SK-N-SH (cell line): ENCODE measurements around the gene NNAT. TPM values are rescaled to one million over a fixed set of nuclear protein-coding genes. Genes with fewer than 3 reads are reported as not detected.

Experiments
- CTCF ChIA-PET: fragments of 300-600, 350-600 bp; formaldehyde crosslinking; extraction: SDS; loops from one replicate; lab custom pipeline; 2021; lab: Yijun Ruan, JAX
- POLR2A ChIA-PET: fragments of 350-600 bp; sonication (Branson Sonifier 250); formaldehyde crosslinking; extraction: SDS; loops from one replicate; lab custom pipeline; 2020; ENCODE audit warnings: antibody characterized with exemption, inconsistent platforms; lab: Yijun Ruan, JAX
- DNase-seq: peaks from one replicate; pipeline ENCODE4 v3.0.0; 2012
- H2AFZ ChIP-seq: fragments of 200-600 bp; sonication (generic); 2 replicates; pipeline ENCODE4 v1.8.1; 2016; ENCODE audit warnings: antibody characterized with exemption, mild to moderate bottlenecking, low read depth
- H3F3A ChIP-seq: fragments of 200-600 bp; sonication (generic); replicated peaks from 2 replicates; pipeline ENCODE3; 2016; ENCODE audit warnings: antibody characterized with exemption, mild to moderate bottlenecking; ENCODE audit not compliant: insufficient read depth
- H3K27ac ChIP-seq, 2 experiments: fragments of 200-500 bp in 1 of 2; fragments of 200-600 bp in 1 of 2; sonication (Bioruptor generic) in 1 of 2; sonication (generic), shearing (Covaris generic) in 1 of 2; 2 replicates each; pipeline versions ENCODE4 v1.5.1 to v1.6.1; 2014 to 2016; ENCODE audit warnings: low read depth in 2 of 2, inconsistent platforms in 1 of 2, low read length in 1 of 2, mild to moderate bottlenecking in 1 of 2, mixed read lengths in 1 of 2
- H3K27me3 ChIP-seq: fragments of 200-600 bp; sonication (generic), shearing (Covaris generic); 2 replicates; pipeline ENCODE4 v1.6.1; 2016; ENCODE audit warnings: mixed run types; ENCODE audit not compliant: insufficient read depth
- H3K36me3 ChIP-seq, 2 experiments: fragments of 200-500 bp in 1 of 2; fragments of 200-600 bp in 1 of 2; sonication (Bioruptor generic) in 1 of 2; sonication (generic) in 1 of 2; replicated peaks in 1 of 2; 2 replicates each; pipeline versions ENCODE3 to v1.5.1; 2014 to 2016; ENCODE audit warnings: low read length in 1 of 2, mild to moderate bottlenecking in 1 of 2; ENCODE audit not compliant: insufficient read depth in 2 of 2, control insufficient read depth in 1 of 2
- H3K4me1 ChIP-seq, 2 experiments: fragments of 200-500 bp in 1 of 2; fragments of 200-600 bp in 1 of 2; sonication (Bioruptor generic) in 1 of 2; sonication (generic), shearing (Covaris generic) in 1 of 2; 2 replicates each; pipeline versions ENCODE4 v1.5.1 to v1.6.1; 2014 to 2016; ENCODE audit warnings: low read depth in 1 of 2, low read length in 1 of 2, mixed run types in 1 of 2; ENCODE audit not compliant: insufficient read depth in 2 of 2, control insufficient read depth in 1 of 2
- H3K4me2 ChIP-seq: fragments of 200-600 bp; sonication (generic), shearing (Covaris generic); 2 replicates; pipeline ENCODE4 v1.6.1; 2017; ENCODE audit warnings: mixed run types
- H3K4me3 ChIP-seq, 2 experiments: fragments of 200-500 bp in 1 of 2; fragments of 200-600 bp in 1 of 2; sonication (Bioruptor generic) in 1 of 2; sonication (generic), shearing (Covaris generic) in 1 of 2; 2 replicates each; pipeline versions ENCODE4 v1.5.1 to v1.8.1; 2014 to 2016; ENCODE audit warnings: low read depth in 2 of 2, inconsistent platforms in 1 of 2, low read length in 1 of 2, mild to moderate bottlenecking in 1 of 2, mixed read lengths in 1 of 2, moderate library complexity in 1 of 2
- H3K79me2 ChIP-seq: fragments of 200-600 bp; sonication (generic); 2 replicates; pipeline ENCODE4 v1.8.1; 2017; ENCODE audit warnings: mild to moderate bottlenecking; ENCODE audit not compliant: insufficient read depth
- H3K9ac ChIP-seq: fragments of 200-600 bp; sonication (generic); 2 replicates; pipeline ENCODE4 v1.6.1; 2017; ENCODE audit warnings: mixed run types
- H3K9me2 ChIP-seq: fragments of 200-600 bp; sonication (generic); 2 replicates; pipeline ENCODE4 v1.6.1; 2017; ENCODE audit warnings: mixed run types
- H3K9me3 ChIP-seq: fragments of 200-600 bp; sonication (generic); 2 replicates; pipeline ENCODE4 v1.6.1; 2017; ENCODE audit warnings: mixed run types, mild to moderate bottlenecking, moderate library complexity
- H4K20me1 ChIP-seq: fragments of 200-600 bp; sonication (generic); 2 replicates; pipeline ENCODE4 v1.6.1; 2017; ENCODE audit warnings: mild to moderate bottlenecking, mixed run types; ENCODE audit not compliant: insufficient read depth
- EP300 ChIP-seq, 2 experiments: IDR thresholded peaks; 2 replicates each; pipeline versions ENCODE4 v1.4.0 to v1.6.1; 2012; ENCODE audit warnings: borderline replicate concordance in 1 of 2, low read depth in 1 of 2, low read length in 1 of 2
- FOXJ3 ChIP-seq: sonication (generic); formaldehyde crosslinking; IDR thresholded peaks from 2 replicates; pipeline ENCODE4 v1.5.1; 2020; ENCODE audit warnings: mild to moderate bottlenecking, missing genetic modification reagents
- FOXM1 ChIP-seq: IDR thresholded peaks from 2 replicates; pipeline ENCODE4 v1.4.0; 2012; ENCODE audit warnings: low read depth, mild to moderate bottlenecking
- GATA2 ChIP-seq: sonication (generic); formaldehyde crosslinking; IDR thresholded peaks from 2 replicates; pipeline ENCODE4 v1.5.0; 2020; ENCODE audit warnings: mild to moderate bottlenecking, missing genetic modification reagents
- MAX ChIP-seq: IDR thresholded peaks from 2 replicates; pipeline ENCODE4 v1.4.0; 2012; ENCODE audit warnings: low read depth
- MEF2A ChIP-seq: IDR thresholded peaks from 2 replicates; pipeline ENCODE4 v1.4.0; 2012; ENCODE audit warnings: low read depth, borderline replicate concordance
- NFIC ChIP-seq: IDR thresholded peaks from 2 replicates; pipeline ENCODE4 v1.4.0; 2012; ENCODE audit warnings: borderline replicate concordance
- RAD21 ChIP-seq: IDR thresholded peaks from 2 replicates; pipeline ENCODE4 v1.6.1; 2012; ENCODE audit warnings: mild to moderate bottlenecking, low read length
- TEAD4 ChIP-seq: IDR thresholded peaks from 2 replicates; pipeline ENCODE4 v1.4.0; 2012; ENCODE audit warnings: mild to moderate bottlenecking, borderline replicate concordance; ENCODE audit not compliant: insufficient read depth
- USF2 ChIP-seq: fragments of 150-350 bp; IDR thresholded peaks from 2 replicates; pipeline ENCODE4 v1.6.1; 2017; ENCODE audit warnings: antibody characterized with exemption, low read length, low read depth, borderline replicate concordance
- YY1 ChIP-seq: IDR thresholded peaks from 2 replicates; pipeline ENCODE4 v1.4.0; 2012; ENCODE audit warnings: low read depth, mild to moderate bottlenecking
- WGBS: methylation state at CpG from one replicate; pipeline ENCODE4 v1.1.6; 2017; ENCODE audit warnings: low lambda C conversion rate; 5-methylcytosine and 5-hydroxymethylcytosine counted together
- polyA plus RNA-seq, 3 experiments: library from polyadenylated mRNA; depleted of rRNA; stranded (reverse); fragments of >200 nt; gene quantifications; 2 replicates each; pipeline ENCODE4 v1.2.3, GENCODE V29; 2012
- TF ChIP-seq, protein P1 (sequence below): IDR thresholded peaks from 2 replicates; pipeline ENCODE4 v1.4.0; 2012; ENCODE audit warnings: low read depth, borderline replicate concordance
- TF ChIP-seq, protein P2 (sequence below): IDR thresholded peaks from 2 replicates; pipeline ENCODE4; 2012
- TF ChIP-seq, protein P3 (sequence below): fragments of 150-350 bp; IDR thresholded peaks from 2 replicates; pipeline ENCODE4 v1.6.1; 2016; ENCODE audit warnings: mild to moderate bottlenecking, low read depth, low read length
- TF ChIP-seq, protein P4 (sequence below): fragments of 200-600 bp; sonication (generic); IDR thresholded peaks from 2 replicates; pipeline ENCODE4 v1.6.1; 2017; ENCODE audit warnings: antibody characterized with exemption, mild to moderate bottlenecking, moderate library complexity

Gene NNAT
- polyA plus RNA-seq, 1 of the 3 experiments (the other 2 are of a cell fraction): 6.7 TPM

GRCh38 chr20:37515876-37516275 is 5.2 kb upstream of the NNAT start:
- Histone ChIP-seq H3K4me1 (peaks cover 0 to 23% of the 10 kb centered on the region in 2 experiments; a peak in 2 of 4 replicates), H3K9me3 (no peaks in the 10 kb centered on the region), H3K4me3 (no peak overlapping the region), H3K9ac (no peak overlapping the region), H3F3A (no peaks in the 10 kb centered on the region), H3K27ac (no peak overlapping the region; a peak in 1 of 4 replicates), H3K79me2 (peaks cover 34% of the 10 kb centered on the region), H3K9me2 (no peaks in the 10 kb centered on the region), H3K27me3 (no peaks in the 10 kb centered on the region), H3K36me3 (peaks cover 17 to 49% of the 10 kb centered on the region in 2 experiments), H2AFZ (no peak overlapping the region), H3K4me2 (no peak overlapping the region), H4K20me1 (peaks cover 53% of the 10 kb centered on the region)
- no peak for DNase-seq
- TF ChIP-seq, protein P1, sequence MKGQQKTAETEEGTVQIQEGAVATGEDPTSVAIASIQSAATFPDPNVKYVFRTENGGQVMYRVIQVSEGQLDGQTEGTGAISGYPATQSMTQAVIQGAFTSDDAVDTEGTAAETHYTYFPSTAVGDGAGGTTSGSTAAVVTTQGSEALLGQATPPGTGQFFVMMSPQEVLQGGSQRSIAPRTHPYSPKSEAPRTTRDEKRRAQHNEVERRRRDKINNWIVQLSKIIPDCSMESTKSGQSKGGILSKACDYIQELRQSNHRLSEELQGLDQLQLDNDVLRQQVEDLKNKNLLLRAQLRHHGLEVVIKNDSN: no peak
- TF ChIP-seq EP300 (IDR thresholded peaks at IDR 0.05; ENCODE audit: borderline replicate concordance in 1 of 2, low read depth in 1 of 2, low read length in 1 of 2): no peak
- TF ChIP-seq MAX: no peak
- TF ChIP-seq FOXM1: no peak
- TF ChIP-seq TEAD4: no peak
- TF ChIP-seq, protein P2, sequence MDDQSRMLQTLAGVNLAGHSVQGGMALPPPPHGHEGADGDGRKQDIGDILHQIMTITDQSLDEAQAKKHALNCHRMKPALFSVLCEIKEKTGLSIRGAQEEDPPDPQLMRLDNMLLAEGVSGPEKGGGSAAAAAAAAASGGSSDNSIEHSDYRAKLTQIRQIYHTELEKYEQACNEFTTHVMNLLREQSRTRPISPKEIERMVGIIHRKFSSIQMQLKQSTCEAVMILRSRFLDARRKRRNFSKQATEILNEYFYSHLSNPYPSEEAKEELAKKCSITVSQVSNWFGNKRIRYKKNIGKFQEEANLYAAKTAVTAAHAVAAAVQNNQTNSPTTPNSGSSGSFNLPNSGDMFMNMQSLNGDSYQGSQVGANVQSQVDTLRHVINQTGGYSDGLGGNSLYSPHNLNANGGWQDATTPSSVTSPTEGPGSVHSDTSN: no peak
- TF ChIP-seq FOXJ3 (CRISPR knock-in tag): no peak
- TF ChIP-seq RAD21: no peak
- TF ChIP-seq, protein P3, sequence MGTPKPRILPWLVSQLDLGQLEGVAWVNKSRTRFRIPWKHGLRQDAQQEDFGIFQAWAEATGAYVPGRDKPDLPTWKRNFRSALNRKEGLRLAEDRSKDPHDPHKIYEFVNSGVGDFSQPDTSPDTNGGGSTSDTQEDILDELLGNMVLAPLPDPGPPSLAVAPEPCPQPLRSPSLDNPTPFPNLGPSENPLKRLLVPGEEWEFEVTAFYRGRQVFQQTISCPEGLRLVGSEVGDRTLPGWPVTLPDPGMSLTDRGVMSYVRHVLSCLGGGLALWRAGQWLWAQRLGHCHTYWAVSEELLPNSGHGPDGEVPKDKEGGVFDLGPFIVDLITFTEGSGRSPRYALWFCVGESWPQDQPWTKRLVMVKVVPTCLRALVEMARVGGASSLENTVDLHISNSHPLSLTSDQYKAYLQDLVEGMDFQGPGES: no peak
- TF ChIP-seq GATA2 (CRISPR knock-in tag): no peak
- no peak for TF ChIP-seq YY1
- TF ChIP-seq, protein P4, sequence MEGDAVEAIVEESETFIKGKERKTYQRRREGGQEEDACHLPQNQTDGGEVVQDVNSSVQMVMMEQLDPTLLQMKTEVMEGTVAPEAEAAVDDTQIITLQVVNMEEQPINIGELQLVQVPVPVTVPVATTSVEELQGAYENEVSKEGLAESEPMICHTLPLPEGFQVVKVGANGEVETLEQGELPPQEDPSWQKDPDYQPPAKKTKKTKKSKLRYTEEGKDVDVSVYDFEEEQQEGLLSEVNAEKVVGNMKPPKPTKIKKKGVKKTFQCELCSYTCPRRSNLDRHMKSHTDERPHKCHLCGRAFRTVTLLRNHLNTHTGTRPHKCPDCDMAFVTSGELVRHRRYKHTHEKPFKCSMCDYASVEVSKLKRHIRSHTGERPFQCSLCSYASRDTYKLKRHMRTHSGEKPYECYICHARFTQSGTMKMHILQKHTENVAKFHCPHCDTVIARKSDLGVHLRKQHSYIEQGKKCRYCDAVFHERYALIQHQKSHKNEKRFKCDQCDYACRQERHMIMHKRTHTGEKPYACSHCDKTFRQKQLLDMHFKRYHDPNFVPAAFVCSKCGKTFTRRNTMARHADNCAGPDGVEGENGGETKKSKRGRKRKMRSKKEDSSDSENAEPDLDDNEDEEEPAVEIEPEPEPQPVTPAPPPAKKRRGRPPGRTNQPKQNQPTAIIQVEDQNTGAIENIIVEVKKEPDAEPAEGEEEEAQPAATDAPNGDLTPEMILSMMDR: no peak
- TF ChIP-seq USF2: no peak
- TF ChIP-seq NFIC: no peak
- TF ChIP-seq MEF2A: no peak
- 96% methylated on average over 4 of the region's 4 CpGs for WGBS
- POLR2A ChIA-PET: no interaction called here
- CTCF ChIA-PET: no interaction called here
